ENCODE data around the gene ZFPL1. TPM values are rescaled to one million over a fixed set of nuclear protein-coding genes. Genes with fewer than 3 reads are reported as not detected.

ZFPL1 gene
- total and polyA plus RNA-seq, 9 of the 15 experiments (the other 6 are each of a cell fraction or from before 2014, with no cell fraction given), result 3.7 to 37.5 (median 22.7) TPM

DNA sequence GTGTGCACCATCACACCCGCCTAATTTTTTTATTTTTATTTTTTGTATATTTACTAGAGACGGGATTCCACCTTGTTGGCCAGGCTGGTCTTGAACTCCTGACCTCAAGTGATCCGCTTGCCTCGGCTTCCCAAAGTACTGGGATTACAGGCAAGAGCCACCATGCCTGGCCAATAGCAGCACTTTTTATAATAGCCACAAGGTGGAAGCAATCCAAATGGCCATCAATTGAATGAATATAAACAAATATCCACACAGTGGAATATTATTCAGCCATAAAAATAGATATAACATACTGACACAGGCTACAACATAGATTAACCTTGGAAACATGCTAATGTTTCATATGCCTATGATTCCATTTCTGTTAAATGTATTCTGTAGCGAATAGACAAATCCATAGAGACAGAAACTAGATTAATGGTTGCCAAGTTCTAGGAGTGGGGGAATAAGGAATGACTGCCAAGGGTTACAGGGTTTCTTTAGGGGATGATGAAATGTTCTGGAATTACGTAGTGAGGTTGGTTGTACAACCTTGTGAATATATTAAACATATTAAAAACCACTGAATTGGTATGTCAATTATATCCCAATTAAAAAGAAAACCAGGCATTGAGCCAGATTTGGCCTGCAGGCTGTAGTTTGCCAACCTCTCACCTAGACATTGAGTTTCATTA is 16.8 kb downstream of the ZFPL1 start:
- Histone ChIP-seq H3K27ac (ENCODE audit: extremely low read depth, low read depth, low read length) (no peak overlapping the region), H4K20me1 (replicated peaks; ENCODE audit: control insufficient read depth, insufficient read depth, low read length) (no peaks in the 10 kb centered on the region), H2AFZ (ENCODE audit: low read depth, low read length) (no peak overlapping the region), H3K79me2 (ENCODE audit: control insufficient read depth, insufficient read depth, low read length) (peaks cover 21% of the 10 kb centered on the region), H3K9me1 (ENCODE audit: control insufficient read depth, insufficient read depth, low read length) (no peaks in the 10 kb centered on the region), H3K4me3 (no peak overlapping the region), H3K4me1 (replicated peaks in 1 of 2; ENCODE audit: control insufficient read depth in 2 of 2, insufficient read depth in 2 of 2, low read length in 2 of 2) (peaks cover 3 to 10% of the 10 kb centered on the region in 2 experiments; a peak in 3 of 5 replicates), H3K9me3 (replicated peaks; ENCODE audit: control insufficient read depth, insufficient read depth, low read depth, low read length) (no peaks in the 10 kb centered on the region), H3K36me3 (ENCODE audit: control insufficient read depth, insufficient read depth, low read length) (peaks cover 31% of the 10 kb centered on the region; the same call in 2 of the 3 replicates), H3K9ac (ENCODE audit: insufficient read depth in 1 of 2, low read depth in 2 of 2, low read length in 2 of 2) (no peak overlapping the region), H3K4me2 (ENCODE audit: insufficient read depth, low read length) (no peak overlapping the region), H3K27me3 (ENCODE audit: control insufficient read depth in 2 of 2, insufficient read depth in 2 of 2, low read length in 2 of 2) (no peaks in the 10 kb centered on the region)
- in situ Hi-C loops (cut with MboI), result no loop called here
- FAIRE-seq, result no peak
- TF ChIP-seq, protein P1, sequence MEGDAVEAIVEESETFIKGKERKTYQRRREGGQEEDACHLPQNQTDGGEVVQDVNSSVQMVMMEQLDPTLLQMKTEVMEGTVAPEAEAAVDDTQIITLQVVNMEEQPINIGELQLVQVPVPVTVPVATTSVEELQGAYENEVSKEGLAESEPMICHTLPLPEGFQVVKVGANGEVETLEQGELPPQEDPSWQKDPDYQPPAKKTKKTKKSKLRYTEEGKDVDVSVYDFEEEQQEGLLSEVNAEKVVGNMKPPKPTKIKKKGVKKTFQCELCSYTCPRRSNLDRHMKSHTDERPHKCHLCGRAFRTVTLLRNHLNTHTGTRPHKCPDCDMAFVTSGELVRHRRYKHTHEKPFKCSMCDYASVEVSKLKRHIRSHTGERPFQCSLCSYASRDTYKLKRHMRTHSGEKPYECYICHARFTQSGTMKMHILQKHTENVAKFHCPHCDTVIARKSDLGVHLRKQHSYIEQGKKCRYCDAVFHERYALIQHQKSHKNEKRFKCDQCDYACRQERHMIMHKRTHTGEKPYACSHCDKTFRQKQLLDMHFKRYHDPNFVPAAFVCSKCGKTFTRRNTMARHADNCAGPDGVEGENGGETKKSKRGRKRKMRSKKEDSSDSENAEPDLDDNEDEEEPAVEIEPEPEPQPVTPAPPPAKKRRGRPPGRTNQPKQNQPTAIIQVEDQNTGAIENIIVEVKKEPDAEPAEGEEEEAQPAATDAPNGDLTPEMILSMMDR (IDR thresholded peaks at IDR 0.05 in 2 of 3, conservative IDR thresholded peaks at IDR 0.05 in 1 of 3; ENCODE audit: insufficient read depth in 2 of 3, low read depth in 1 of 3, low read length in 3 of 3), result peak; percentile 17 to 22 (median 18); a peak in 3 of 6 replicates
- peak; percentile 47 for TF ChIP-seq ZNF146 (CRISPR knock-in tag; IDR thresholded peaks at IDR 0.05; ENCODE audit: unreplicated experiment)
- no peak for TF ChIP-seq NRF1 (conservative IDR thresholded peaks at IDR 0.05 in 1 of 2, IDR thresholded peaks at IDR 0.05 in 1 of 2)
- ChIA-PET POLR2A (interaction anchor here (0.5 to 8.4 kb wide), 4 partner anchors 10 to 279 kb away, joined by 3 to 92 read pairs (median 3); partner anchors contain the start of gene TM7SF2), CTCF (ENCODE audit: low intra/inter-chr PET ratio) (no interaction called here)
- BruUV-seq (replicated peaks), result no TSS peak
- WGBS (ENCODE audit: insufficient coverage, low coverage, missing lambda C conversion rate), result 90% methylated on average over 6 of the region's 6 CpGs
- no peak for ATAC-seq
- no peak for DNase-seq (ENCODE audit: extremely low read depth in 1 of 4, low spot score in 3 of 4)
- intact Hi-C loops (cut with micrococcal nuclease), result no loop called here

All from K562 (cell line).